ENCODE data around the gene LIPT2. TPM values are rescaled to one million over a fixed set of nuclear protein-coding genes. Genes with fewer than 3 reads are reported as not detected.

The LIPT2 gene
- total RNA-seq, 1 experiment from 2014 or later = 8.2 TPM

GRCh38 chr11:74478877-74479731, 14.4 kb downstream of the LIPT2 start:
- H3K27ac Mint-ChIP-seq = no peak overlapping the region
- H2BK15ac ChIP-seq (ENCODE audit: low read depth, low read length) = no peak overlapping the region
- no peak overlapping the region for H2BK20ac ChIP-seq (ENCODE audit: low read depth, low read length, poor library complexity, severe bottlenecking)
- H2BK5ac ChIP-seq (ENCODE audit: insufficient read length, low read length) = no peak overlapping the region
- no peaks in the 10 kb centered on the region for H3K79me1 ChIP-seq (ENCODE audit: insufficient read depth, low read depth, low read length, poor library complexity, severe bottlenecking)
- H3K14ac ChIP-seq (ENCODE audit: insufficient read depth, low read length) = no peak overlapping the region
- no peak overlapping the region for H3K56ac ChIP-seq (ENCODE audit: insufficient read length, low read depth, low read length)
- no peaks in the 10 kb centered on the region for H3K23me2 ChIP-seq (ENCODE audit: insufficient read length, low read depth, low read length, poor library complexity, severe bottlenecking)
- peaks cover 0 to 2% of the 10 kb centered on the region in 2 experiments; a peak in 1 of 5 replicates for H3K9me3 Mint-ChIP-seq
- no peaks in the 10 kb centered on the region; the same call in 1 of the 2 replicates for H3K27me3 Mint-ChIP-seq (ENCODE audit: low read depth)
- no peaks in the 10 kb centered on the region for H3K79me2 ChIP-seq (ENCODE audit: insufficient read depth, low read length)
- H4K91ac ChIP-seq (ENCODE audit: insufficient read length, low read depth, low read length) = no peak overlapping the region
- no peak overlapping the region for H4K8ac ChIP-seq (replicated peaks; ENCODE audit: insufficient read length, low read depth, low read length)
- no peak overlapping the region for H3K4ac ChIP-seq (ENCODE audit: low read depth, low read length)
- no peaks in the 10 kb centered on the region for H3K9me3 ChIP-seq (ENCODE audit: control insufficient read depth, low read depth, low read length)
- no peak overlapping the region for H3K18ac ChIP-seq (ENCODE audit: insufficient read length, low read depth, low read length)
- no peak overlapping the region for H2BK12ac ChIP-seq (ENCODE audit: insufficient read length, low read depth, low read length)
- no peak overlapping the region for H3K9ac ChIP-seq (ENCODE audit: extremely low read depth, insufficient read length, low read length)
- no peak overlapping the region for H3K27ac ChIP-seq (ENCODE audit: insufficient read length, low read depth, low read length)
- H2AFZ ChIP-seq (ENCODE audit: low read length) = no peak overlapping the region
- WGBS (ENCODE audit: extremely low coverage, insufficient read length, low lambda C conversion rate) = no CpG with 5 or more reads among the region's 10 CpGs
- DNase-seq = no peak
- no peaks in the 10 kb centered on the region for H3K36me3 Mint-ChIP-seq (ENCODE audit: insufficient read depth in 1 of 3, low read depth in 3 of 3)
- H3K4me2 ChIP-seq (ENCODE audit: insufficient read depth, insufficient read length, low read length) = no peak overlapping the region
- no peaks in the 10 kb centered on the region for H3K27me3 ChIP-seq (ENCODE audit: insufficient read depth, low read length)
- TF ChIP-seq, protein P1, sequence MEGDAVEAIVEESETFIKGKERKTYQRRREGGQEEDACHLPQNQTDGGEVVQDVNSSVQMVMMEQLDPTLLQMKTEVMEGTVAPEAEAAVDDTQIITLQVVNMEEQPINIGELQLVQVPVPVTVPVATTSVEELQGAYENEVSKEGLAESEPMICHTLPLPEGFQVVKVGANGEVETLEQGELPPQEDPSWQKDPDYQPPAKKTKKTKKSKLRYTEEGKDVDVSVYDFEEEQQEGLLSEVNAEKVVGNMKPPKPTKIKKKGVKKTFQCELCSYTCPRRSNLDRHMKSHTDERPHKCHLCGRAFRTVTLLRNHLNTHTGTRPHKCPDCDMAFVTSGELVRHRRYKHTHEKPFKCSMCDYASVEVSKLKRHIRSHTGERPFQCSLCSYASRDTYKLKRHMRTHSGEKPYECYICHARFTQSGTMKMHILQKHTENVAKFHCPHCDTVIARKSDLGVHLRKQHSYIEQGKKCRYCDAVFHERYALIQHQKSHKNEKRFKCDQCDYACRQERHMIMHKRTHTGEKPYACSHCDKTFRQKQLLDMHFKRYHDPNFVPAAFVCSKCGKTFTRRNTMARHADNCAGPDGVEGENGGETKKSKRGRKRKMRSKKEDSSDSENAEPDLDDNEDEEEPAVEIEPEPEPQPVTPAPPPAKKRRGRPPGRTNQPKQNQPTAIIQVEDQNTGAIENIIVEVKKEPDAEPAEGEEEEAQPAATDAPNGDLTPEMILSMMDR (conservative IDR thresholded peaks at IDR 0.05) = no peak
- H2AK5ac ChIP-seq (ENCODE audit: insufficient read length, low read length) = no peak overlapping the region
- H3K23ac ChIP-seq (ENCODE audit: insufficient read length, low read depth, low read length) = no peak overlapping the region
- no peaks in the 10 kb centered on the region for H3K4me1 ChIP-seq (ENCODE audit: insufficient read depth, low read length)
- no peak overlapping the region for H3K4me3 Mint-ChIP-seq
- H2BK120ac ChIP-seq (ENCODE audit: low read depth, low read length, poor library complexity, severe bottlenecking) = no peak overlapping the region
- no peaks in the 10 kb centered on the region for H3K4me1 Mint-ChIP-seq
- H4K20me1 ChIP-seq (ENCODE audit: control insufficient read depth, insufficient read depth, insufficient read length) = no peaks in the 10 kb centered on the region
- no peak overlapping the region for H4K5ac ChIP-seq (ENCODE audit: insufficient read length, low read depth, low read length)
- H3T11ph ChIP-seq (ENCODE audit: low read length) = no peak overlapping the region

All from H9 (cell line).